ENCODE measurements around the gene AGAP1.

DNA sequence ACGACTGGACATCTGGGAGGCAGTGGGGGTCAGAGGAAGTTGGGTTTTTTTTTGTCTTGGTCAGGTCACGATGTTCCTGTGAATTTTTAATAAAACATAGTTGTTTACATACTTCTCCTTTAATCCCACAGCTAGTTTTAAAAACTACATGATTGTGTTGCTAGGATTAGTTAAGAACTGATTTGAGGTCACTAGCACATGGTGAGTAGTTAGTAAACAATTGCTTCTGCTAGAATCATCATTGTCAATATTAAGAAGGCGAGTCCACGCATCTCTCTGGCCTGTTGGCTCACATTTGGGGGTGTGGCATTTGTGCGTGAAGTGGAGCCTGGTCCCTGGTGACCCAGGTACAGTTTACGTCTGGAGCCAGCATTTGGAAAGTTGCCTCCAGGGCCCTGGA, 59.4 kb downstream of the AGAP1 start:
- TF ChIP-seq, protein P1, sequence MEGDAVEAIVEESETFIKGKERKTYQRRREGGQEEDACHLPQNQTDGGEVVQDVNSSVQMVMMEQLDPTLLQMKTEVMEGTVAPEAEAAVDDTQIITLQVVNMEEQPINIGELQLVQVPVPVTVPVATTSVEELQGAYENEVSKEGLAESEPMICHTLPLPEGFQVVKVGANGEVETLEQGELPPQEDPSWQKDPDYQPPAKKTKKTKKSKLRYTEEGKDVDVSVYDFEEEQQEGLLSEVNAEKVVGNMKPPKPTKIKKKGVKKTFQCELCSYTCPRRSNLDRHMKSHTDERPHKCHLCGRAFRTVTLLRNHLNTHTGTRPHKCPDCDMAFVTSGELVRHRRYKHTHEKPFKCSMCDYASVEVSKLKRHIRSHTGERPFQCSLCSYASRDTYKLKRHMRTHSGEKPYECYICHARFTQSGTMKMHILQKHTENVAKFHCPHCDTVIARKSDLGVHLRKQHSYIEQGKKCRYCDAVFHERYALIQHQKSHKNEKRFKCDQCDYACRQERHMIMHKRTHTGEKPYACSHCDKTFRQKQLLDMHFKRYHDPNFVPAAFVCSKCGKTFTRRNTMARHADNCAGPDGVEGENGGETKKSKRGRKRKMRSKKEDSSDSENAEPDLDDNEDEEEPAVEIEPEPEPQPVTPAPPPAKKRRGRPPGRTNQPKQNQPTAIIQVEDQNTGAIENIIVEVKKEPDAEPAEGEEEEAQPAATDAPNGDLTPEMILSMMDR (IDR thresholded peaks at IDR 0.05) = no peak
- no peak for TF ChIP-seq POLR2A (IDR thresholded peaks at IDR 0.05)

Data from thyroid gland (tissue), 4 donors.